ENCODE results near the gene INSIG2.
A peak's percentile ranks its signal among the peaks of the same experiment; 100 is the strongest.
"Not testable (repeated sequence)": the region's sequence is repeated elsewhere in the genome, so short reads cannot be mapped to it uniquely, and the experiment has no call there.

Gene INSIG2

DNA sequence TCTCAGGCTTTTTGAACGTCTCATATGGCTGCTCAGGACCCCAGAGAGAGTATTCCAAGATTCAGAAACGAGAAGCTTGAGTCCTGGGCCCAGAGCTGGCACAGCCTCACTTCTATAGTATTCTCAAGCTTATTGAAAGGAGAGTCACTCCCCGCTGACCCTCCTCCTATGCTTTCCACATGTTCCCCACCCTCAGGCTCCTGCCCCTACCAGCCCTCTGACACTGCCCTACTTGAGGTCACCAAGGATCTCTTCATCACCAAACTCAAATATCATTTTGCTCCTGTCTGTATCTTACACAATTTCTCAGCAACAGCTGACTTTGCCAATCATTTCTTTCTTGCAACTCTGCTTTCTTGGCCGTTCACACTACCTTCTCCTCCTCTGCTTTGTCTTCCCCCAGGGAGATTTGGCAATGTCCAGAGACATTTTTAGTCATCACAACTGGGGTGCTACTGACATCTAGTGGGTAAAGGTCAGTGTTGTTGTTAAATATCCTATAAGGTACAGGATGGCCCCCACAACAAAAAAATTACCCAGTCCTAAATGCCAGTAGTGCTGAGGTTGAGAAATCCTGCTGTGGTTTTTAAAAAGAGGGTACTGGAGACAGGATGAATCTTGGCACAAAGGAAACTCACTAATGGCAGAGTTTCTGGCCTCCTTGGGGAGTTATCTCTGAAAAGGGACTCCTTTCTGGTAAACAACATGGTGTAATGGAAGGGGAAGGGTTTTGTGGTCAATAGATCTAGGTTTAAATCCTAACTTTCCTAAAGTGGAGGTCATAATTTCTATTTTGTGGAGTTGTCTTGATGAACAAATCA is 26.9 kb upstream of the INSIG2 start:
- no peak for DNase-seq

DNA sequence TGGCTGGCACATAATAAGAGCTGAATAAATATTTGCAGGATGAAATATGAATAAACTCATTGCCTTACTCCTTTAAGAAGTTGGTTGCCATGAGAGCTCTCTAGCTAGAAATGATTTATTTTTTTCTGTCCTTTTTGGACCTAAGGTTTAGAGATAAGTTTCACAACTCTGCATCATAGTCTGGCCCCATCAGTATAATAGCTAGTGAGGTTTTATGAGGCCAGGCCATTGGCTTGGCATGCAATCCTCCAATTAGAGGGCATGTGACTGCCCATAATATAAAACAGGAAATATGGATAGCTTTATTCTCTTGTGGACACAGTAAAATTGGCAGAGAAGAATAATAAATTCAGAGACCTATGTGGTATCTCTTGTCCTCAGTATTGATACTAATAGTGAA is 26.2 kb upstream of the INSIG2 start:
- no peak for DNase-seq

DNA sequence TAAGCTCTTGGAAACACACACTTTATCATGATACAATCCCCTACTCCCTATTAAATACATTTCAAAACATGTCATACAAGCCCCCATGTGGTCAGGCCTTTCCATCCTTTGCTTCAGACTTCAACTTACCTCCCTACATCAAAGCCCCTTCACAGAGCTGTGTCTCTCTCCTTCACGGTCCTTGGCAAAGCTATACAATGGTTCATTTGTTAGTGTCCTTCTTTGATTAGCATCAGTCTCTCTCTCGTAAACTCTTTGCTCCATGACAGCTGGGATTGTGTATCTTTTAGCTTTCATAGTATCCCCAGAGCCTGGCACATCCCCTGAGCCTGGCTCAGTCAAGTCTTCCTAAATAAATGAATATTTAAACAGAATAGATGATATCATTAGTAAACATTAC is 25.6 kb upstream of the INSIG2 start:
- no peak for DNase-seq

DNA sequence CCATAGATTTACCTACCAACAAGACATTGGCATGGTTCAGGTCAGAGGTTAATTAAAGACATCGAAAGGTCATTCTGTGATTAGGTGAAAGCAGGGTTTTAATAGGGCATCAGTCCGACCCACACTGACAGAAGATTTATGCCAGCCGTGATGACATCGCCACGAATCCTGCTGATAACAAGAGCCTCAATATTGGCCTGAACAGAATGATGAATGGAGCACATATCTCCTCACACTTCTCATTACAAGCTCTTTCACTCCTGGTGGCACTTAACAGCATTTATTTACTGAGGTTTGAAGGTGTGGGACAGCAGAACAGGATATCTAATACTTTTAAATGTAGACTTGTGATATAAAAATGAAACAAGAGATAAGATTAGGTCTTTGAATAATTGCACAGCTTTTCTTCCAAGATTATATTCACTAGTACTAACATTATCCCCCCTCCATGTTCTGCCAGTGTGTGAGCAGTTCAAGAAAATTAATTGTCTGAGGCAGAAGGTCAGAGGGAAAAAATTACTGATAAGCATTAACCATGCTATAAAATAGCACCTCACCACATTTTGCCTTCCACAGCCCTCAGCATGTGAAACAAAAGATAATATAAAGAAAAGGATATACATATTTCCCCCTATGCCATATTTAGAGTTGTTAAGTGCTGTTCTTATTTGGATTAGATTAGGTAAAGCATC is 23.1 kb upstream of the INSIG2 start:
- DNase-seq, result no peak

DNA sequence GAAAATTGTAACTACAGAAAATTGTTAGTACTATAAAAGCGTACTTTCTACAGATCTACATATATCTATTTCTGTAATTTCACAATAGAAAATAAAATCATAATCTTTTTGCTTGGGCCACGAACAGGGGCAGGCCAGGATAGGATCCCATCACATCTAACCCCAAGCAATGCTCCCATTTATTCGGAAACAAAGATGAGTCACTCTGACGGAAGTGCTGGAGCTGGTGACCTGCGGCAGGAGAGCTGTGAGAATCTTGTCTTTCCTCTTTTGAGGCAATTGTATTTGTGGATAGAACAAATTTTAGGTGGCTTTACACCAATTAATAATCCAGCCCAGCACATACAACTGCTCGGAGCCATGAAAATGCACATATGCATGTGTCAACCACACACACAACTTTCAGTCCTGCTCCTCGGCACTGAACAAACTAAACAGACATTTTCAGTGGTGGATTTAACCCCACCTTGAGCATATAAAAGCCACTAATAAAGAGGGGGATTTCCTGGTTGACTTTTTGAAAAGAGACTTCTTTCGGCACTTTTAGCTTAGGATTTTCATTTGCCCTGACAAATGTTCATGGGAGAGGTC is 22.3 kb upstream of the INSIG2 start:
- no peak for DNase-seq

DNA sequence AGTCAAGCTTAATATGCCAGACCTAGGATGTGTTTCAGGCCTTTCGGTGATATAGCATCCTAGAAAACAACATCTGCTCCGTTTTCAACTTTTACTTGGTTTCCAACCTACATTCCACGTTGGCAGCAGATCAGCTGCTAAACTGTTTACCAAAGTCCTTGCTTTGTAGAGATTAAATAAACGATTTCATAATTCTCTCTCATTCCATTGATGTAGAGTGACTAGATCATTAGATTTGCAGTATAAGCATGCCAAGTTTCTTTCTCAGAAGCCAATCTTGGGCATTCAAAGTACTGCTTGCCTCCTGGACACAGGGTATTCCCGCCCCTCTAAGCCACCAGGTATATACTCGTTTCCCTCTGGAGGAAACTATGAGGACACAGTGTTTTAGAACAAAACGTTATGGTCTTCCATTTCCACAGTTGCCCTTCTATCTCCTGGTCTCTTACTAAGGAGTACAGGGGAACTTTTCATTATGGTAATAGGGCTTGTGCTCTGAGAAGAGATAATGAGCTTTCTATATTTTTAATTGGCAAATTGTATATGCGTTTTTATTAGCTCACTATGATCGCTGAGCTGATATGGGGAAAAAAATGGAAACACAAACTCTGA is 10.5 kb upstream of the INSIG2 start:
- DNase-seq, result no peak

DNA sequence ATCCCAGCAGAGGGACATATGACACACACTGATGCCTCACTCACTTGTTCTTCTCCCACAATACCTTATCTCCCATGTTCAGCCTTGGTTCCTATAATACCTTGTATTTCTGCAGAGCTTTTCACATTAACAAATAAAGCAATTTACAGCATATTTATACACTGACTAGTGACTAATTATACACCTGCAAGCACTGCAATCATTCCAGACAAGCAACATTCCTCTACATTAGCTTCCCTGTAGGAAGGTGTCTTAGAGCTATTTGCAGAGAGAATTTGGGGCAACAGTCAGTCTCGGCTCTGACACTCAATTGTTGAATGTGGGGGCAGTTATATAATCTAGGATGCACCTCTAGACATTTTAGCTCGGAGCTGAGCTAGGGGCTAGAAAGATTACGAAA is 9.5 kb upstream of the INSIG2 start:
- no peak for DNase-seq

DNA sequence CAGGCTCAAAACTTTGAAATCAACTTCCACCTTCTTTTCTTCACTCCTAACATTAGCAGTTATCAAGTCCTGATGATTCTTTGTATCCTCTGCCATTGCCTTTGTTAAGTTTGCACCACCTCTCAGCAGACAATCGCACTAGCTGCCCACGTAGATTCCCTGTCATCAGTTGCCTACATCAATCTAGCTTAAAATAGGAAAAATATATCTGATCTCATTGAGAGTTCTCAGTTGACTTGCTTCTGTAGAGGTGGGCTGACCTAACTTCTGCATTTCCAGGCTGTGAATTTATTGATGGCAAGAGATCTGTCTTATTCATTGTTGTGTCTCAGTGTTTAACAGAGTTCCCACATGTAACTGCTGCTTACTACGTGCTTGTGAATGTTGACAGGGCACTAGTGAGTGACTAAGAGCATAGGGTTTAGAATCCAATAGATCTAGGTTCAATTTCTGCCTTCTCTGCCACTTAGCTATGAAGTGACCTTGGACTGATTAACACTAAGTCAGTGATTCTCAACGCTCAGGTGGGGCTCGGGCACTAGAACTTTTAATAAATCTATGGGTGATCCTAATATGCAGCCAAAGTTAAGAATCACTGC is 3.7 kb upstream of the INSIG2 start:
- DNase-seq, result no peak

DNA sequence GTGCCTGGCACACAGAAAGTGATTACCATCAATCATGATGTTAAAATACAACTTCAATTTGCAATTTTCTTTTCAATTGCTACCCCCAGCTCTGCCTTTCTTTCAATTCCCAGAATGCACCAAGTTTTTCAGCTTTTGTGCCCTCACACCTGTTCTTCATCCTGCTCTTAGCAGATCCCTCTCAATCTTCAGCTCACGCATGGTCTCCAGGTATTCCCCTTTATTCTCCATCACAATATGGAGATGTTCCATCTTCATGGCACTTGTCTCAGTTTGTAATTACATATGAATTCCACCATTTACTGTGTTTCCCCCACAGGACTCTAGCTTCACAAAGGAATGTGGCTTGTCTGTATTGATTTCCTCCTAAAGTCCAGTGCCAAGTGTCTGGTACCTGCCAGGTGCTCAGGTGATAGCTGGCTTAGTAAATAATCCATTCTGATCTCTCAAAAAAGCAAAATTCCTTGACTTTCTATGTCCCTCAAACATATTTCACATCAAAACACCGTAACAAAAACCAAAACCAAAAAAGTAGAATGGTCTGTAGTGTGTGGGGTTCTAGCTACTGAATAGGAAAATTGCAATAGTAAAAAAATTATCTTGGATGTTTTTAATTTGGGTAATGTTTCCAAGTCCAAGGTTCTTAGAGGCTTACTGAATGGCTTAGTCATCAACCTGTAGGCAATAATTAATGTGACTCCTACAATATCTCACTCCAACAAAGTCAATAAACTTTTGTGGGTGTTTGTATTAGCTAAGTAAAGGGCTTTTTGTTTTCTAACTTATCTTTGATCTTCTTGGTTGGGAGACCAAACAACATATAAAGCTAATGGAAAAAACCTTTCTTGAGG is 2.9 kb upstream of the INSIG2 start:
- DNase-seq, result no peak

DNA sequence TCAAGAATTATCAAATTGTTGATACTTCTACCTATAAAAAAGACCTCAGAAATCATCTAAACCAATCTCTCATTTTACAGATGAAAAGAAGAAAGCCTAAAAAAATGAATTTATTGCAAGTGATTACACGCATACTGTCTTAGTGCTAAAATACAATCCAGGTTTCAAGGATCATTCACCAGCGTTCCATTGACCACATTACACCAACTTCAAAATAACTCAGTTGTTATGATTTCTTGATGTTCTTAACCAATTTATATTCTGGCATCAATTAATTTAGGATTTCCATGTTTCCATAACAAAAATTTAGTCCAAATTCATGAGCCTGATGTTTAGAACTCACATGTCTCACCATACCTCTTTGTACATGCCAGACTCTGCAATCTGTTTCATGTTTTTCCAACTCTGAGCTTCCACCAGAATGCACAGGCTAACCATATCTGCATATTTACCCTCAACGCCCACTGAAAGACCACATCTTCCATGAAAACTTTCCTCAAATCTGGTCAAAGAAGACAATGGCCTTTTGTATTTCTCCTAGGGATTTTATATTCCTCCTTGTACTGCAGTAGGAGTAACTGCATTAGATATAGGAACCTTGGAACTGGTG is 2.1 kb upstream of the INSIG2 start:
- no peak for DNase-seq

DNA sequence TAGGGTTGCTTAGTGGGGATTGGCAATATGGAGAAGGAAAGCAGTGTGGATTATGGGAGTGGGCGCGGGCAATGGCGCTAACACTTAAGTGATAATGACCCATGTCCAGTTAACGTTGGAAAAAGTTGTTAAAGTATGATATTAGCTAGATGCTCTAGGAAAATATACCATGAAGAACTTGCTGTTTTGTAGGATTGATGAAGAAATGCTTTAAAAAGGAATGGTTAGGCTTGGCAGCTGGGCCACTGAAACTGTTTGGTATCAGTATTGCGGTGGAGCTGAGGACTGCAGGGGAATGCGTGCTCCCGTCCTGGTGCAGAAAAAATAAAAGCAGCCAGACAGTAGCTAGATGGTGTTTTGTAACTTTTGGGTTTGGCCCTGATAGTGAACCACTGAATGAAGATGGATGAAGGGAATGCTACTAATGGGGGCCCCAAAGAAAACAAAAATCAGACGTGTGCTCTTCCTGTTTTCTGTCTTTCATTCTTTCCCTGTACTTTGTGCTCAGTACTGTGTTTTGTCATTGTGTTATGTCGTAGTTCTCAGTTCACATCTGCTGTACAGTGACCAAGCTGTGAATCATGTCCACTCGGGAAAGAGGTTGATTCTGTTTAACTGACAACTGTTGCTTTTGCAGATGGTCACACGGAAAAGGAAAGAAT is 999 bp downstream of the INSIG2 start:
- peak; percentile 5 for DNase-seq

DNA sequence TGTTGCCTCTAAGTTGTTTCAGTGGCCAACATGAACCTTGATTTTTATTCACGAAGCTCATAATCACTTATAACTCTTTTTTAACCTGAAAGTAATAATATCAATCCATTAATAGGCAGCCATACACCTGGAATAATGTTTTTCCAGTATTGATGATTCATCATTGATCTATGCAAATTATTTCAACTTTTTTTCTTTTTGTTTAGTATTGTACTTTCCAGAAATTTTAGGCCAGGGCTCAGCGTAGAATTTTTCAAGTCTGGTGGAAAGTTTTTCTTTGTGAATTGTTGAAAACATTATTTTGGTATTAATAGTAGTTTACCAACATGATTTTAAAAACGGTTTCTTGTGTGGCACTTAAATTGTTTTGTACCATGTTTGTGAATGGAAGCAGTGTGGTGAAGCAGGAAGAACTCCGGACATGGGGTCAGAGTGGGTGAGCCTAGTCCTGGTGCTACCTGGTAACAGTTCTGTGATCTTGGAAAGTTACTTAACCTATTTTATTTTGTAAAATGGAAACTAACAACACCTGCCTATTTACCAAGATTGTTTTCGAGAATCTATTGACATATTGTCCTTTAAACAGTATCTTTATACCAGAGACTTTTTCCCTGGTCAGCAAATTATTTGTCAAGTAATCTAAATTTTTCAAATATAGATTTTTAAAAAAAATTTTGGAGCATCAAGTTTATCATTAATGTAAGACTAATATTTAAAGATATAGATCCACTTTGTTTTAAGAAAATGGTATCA is 2.3 kb downstream of the INSIG2 start:
- no peak for DNase-seq

DNA sequence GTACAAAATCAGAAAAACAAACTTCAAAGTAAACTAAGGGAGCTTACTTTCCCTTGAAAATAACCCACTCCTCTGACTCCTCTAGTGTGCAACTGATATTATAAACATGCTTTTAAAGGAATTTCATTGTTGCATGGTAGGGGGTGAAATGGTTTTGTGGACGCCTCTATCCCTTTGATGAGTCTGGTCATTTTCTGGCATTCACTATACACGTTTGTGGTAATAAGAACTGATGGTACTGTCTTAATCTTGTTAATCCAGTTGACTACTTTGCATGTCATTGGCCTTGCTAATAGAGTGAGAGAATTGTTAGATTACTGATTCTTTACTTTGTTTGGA is 2.8 kb downstream of the INSIG2 start:
- DNase-seq, result no peak

DNA sequence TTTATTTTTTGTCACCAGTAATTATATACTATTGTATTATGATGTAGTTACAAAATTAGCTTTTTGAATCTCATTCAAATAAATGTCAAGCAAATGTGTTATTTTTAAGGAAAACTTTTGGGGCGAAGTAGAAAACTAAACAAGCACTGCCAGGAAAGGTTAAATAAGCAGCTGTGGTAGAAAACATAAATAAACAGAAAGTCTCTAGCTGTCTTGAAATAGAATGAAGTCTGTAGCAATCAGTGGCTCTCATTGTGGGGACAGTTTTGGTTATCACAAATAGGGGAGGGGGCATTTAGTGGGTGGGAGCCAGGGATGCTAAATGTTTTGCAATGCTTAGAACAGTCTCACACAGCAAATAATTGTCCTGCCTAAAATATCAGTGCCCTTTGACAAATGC is 3.4 kb downstream of the INSIG2 start:
- DNase-seq, result no peak

DNA sequence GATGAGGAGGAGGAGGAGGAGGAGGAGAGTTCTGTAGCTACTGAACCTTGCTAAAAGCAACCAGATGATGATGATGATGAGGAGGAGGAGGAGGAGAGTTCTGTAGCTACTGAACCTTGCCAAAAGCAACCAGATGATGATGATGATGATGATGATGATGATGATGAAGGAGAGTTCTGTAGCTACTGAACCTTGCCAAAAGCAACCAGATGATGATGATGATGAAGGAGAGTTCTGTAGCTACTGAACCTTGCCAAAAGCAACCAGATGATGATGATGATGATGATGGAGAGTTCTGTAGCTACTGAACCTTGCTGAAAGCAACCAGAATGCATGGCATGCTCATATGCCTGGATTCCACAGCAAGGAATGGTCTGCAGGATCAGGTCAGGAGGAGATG is 5.8 kb downstream of the INSIG2 start:
- DNase-seq, result not testable (repeated sequence)

DNA sequence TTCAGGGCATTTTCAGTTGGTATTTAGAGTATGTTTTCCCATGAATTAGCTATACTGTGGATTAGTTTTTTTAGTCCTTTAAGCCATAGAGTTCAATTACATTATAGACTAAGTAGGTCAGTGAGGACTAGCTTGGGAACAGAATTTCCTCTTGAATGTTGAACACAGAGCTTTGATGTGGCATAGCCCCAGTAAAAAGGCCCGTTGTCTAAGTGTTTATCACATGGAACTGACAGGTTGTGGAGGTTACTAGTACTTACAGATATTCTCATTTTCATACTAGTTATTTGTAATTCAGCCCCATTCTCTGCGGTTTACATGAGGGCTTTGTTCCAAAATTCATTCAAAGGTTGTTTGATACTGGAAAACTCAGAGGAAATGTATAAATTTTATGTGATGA is 6.2 kb downstream of the INSIG2 start:
- DNase-seq, result no peak

DNA sequence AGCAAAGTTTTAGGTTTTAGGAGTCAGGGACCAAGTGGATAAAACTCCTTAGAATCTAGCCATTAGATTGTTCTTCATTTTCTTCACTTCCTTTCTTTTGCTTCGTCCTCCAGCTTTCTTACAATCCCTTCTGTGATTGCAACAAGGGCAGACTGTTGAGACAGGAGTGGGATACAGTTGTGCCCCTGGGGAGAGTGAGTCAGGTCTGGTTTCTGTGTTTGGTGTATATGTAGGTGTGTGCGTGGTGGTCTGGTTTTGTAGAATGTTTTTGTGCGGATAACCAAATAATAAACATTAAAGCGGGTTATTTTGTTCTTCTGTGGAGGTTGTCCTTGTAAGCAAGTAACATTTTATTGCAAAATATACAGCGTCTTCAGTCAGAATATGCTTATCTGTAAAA is 7.3 kb downstream of the INSIG2 start:
- no peak for DNase-seq

DNA sequence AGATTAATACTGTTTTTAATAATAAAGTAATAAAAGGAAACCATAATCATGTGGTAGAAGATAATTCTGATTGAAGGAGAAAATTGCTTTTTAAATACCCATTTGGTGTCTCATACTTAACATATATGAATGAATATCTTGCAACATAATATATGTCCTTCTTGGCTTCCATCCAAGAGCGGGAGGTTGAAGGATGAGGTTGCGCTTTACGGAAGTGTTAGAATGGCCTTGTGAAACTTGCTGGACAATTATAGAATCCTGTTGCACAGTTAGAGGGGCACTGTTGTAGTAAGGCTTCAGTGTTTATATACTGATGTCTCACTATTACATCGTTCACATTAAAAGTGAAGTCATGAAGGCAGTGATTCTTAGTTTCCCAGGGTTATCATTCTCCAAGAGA is 9.4 kb downstream of the INSIG2 start:
- DNase-seq, result no peak

DNA sequence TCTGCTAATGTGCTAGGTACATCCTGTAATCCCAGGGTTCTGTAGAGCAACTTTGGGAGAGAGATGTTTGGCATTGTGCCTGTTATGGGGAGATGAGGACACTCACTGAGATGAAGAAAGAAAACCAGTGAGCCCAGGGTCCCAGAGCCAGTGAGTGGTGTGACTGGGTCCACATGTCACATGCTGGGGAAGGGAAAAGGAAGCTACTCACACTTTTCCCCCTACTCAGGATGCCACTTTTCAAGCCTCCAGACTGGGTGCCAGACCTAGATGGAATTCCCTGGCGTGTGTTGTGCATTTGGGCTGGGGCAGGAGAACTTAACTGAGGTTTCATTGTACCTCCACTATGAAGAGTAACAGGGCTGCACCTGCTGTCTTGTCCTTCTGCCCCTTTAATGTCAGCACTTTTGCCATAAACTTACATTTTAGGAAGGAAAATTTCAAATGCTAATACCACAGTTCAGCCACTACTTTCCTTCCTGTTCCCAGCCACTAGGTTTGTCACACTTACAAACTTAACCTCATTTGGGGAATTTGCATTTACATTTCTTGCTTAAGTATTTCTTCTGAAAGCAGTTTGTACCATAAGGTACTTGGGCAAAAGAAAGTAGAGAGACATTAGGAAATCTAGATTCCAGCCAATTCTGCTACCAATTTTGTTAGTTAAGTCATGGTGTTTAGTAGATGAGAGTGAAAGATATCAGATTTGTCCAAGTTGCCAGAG is 10.2 kb downstream of the INSIG2 start:
- no peak for DNase-seq

DNA sequence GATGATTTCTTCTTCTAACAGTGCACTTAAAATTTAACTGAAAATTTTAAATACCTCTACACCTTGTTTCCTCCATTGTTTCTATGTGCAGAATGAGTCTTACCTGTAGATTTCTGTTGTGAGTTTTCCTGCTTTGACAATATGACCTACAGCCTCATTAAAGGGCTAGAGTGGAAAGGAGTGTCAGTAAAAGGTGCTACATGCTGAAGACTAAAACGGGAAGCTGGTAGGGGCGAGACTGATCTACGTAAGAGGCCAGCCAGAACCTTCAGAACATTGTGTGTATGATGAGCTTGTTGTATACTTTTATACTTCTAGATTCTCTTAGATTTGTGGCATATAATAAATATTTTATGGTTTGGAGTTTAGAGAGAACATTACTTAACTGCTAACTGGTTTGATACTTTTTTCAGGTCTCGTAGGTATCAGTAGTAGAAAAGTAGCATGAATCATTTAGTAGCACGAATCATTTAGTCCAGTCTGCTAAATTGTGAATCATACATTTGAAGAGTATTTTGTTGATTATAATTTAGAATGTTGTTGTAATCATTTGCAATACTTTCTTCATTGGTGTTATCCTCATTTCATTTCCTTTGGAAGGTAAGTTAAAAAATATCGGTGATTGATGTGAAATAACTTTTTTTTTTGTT is 14.3 kb downstream of the INSIG2 start:
- no peak for DNase-seq
